HepG2 (cell line): ENCODE data around the gene MAPK1. TPM values are rescaled to one million over a fixed set of nuclear protein-coding genes. Genes with fewer than 3 reads are reported as not detected.

Experiments
- ATAC-seq: fragments of 200-7000 bp; cut with Tn5 transposase; 3 replicates; pipeline ENCODE4 v1.9.1; 2020; ENCODE audit warnings: mild to moderate bottlenecking, moderate library complexity
- BruUV-seq: library from RNA; stranded (reverse); fragments of 400-500 nt; replicated peaks from 2 replicates; lab custom pipeline; 2021; lab: Mats Ljungman, UMichigan
- CTCF ChIA-PET: fragments of 300-600 bp; formaldehyde crosslinking; extraction: SDS; loops from one replicate; lab custom pipeline; 2021; ENCODE audit warnings: low total read pairs, inconsistent platforms, low intra/inter-chr PET ratio; lab: Yijun Ruan, JAX
- POLR2A ChIA-PET: fragments of 350-600 bp; sonication (Branson Sonifier 250); formaldehyde crosslinking; loops from one replicate; lab custom pipeline; 2020; ENCODE audit warnings: antibody characterized with exemption, inconsistent platforms; lab: Yijun Ruan, JAX
- DNase-seq: peaks from one replicate; pipeline ENCODE4 v3.0.0-alpha.2; 2015; ENCODE audit warnings: low spot score
- FAIRE-seq: peaks from 3 replicates; lab custom pipeline; 2011; peaks lifted over from hg19 to GRCh38; lab: Jason Lieb, UNC
- H2AFZ ChIP-seq: one replicate; pipeline ENCODE4 v1.6.1; 2011; ENCODE audit warnings: low read length, inconsistent platforms
- H3K27ac ChIP-seq: fragments of 300-600 bp; 3 replicates; pipeline ENCODE4 v1.8.0; 2011; ENCODE audit warnings: mixed run types, mild to moderate bottlenecking, mixed read lengths, low read length, inconsistent platforms; ENCODE audit not compliant: insufficient read depth; ENCODE audit errors: extremely low read length
- H3K27me3 ChIP-seq, 2 experiments: fragments of 200-600 bp in 1 of 2; 2 replicates in 1 of 2; 3 replicates in 1 of 2; pipeline versions ENCODE4 v1.6.0 to v1.8.0; 2011; ENCODE audit warnings: low read length in 2 of 2, mild to moderate bottlenecking in 2 of 2, moderate library complexity in 2 of 2, inconsistent platforms in 1 of 2; ENCODE audit not compliant: insufficient read depth in 2 of 2, control insufficient read depth in 1 of 2
- H3K36me3 ChIP-seq, 2 experiments: fragments of 200-600 bp in 1 of 2; replicated peaks in 1 of 2; 2 replicates in 1 of 2; 3 replicates in 1 of 2; pipeline versions ENCODE4 v1.5.1 to v1.8.0; 2011; ENCODE audit warnings: low read length in 2 of 2, inconsistent platforms in 1 of 2; ENCODE audit not compliant: insufficient read depth in 2 of 2, control insufficient read depth in 1 of 2
- H3K4me1 ChIP-seq: 2 replicates; pipeline ENCODE4 v1.5.1; 2012; ENCODE audit warnings: low read length, inconsistent platforms; ENCODE audit not compliant: insufficient read depth
- H3K4me2 ChIP-seq: 2 replicates; pipeline ENCODE4 v1.6.0; 2011; ENCODE audit warnings: low read depth, low read length, inconsistent platforms
- H3K4me3 ChIP-seq, 3 experiments: fragments of 200-600 bp in 1 of 3; sonication (generic), shearing (Covaris generic) in 1 of 3; replicated peaks in 1 of 3; 2 replicates each; pipeline ENCODE4 v1.5.1; 2011 to 2016; ENCODE audit warnings: low read length in 3 of 3, inconsistent platforms in 2 of 3, low read depth in 2 of 3, mild to moderate bottlenecking in 2 of 3, control low read depth in 1 of 3, mixed read lengths in 1 of 3; ENCODE audit not compliant: insufficient read depth in 1 of 3
- H3K79me2 ChIP-seq: one replicate; pipeline ENCODE4 v1.6.1; 2011; ENCODE audit warnings: low read length, inconsistent platforms; ENCODE audit not compliant: insufficient read depth
- H3K9ac ChIP-seq: 2 replicates; pipeline ENCODE4 v1.6.0; 2011; ENCODE audit warnings: mild to moderate bottlenecking, low read depth, low read length, inconsistent platforms; ENCODE audit not compliant: insufficient read depth
- H3K9me3 ChIP-seq: 2 replicates; pipeline ENCODE4 v1.5.1; 2012; ENCODE audit warnings: mild to moderate bottlenecking, low read length
- H4K20me1 ChIP-seq: 2 replicates; pipeline ENCODE4 v1.6.0; 2011; ENCODE audit warnings: inconsistent platforms, mild to moderate bottlenecking, low read length, moderate library complexity; ENCODE audit not compliant: insufficient read depth
- CHD4 ChIP-seq: fragments of 200-600 bp; sonication (generic); IDR thresholded peaks from 2 replicates; pipeline ENCODE4 v1.7.0; 2017; ENCODE audit warnings: mild to moderate bottlenecking, low read length, borderline replicate concordance
- DMAP1 ChIP-seq: IDR thresholded peaks from 2 replicates; pipeline ENCODE4 v1.6.1; 2016
- FOXA1 ChIP-seq, 2 experiments: fragments of 450-650 bp in 1 of 2; sonication (generic) in 1 of 2; formaldehyde crosslinking in 1 of 2; IDR thresholded peaks; 2 replicates each; pipeline versions ENCODE4 v1.4.0 to v1.6.1; 2016 to 2020; ENCODE audit warnings: missing genetic modification reagents in 1 of 2
- HNRNPUL1 ChIP-seq: fragments of 200-400 bp; formaldehyde crosslinking; IDR thresholded peaks from 2 replicates; pipeline ENCODE4 v1.6.1; 2017; ENCODE audit warnings: low read depth, mild to moderate bottlenecking, low read length, moderate library complexity
- KAT7 ChIP-seq: IDR thresholded peaks from 2 replicates; pipeline ENCODE4 v1.6.1; 2018; ENCODE audit warnings: borderline replicate concordance, missing compliant biosample characterization
- NONO ChIP-seq, 2 experiments: fragments of 450-650 bp in 1 of 2; sonication (generic) in 1 of 2; formaldehyde crosslinking in 1 of 2; IDR thresholded peaks in 1 of 2; conservative IDR thresholded peaks in 1 of 2; 2 replicates each; pipeline versions ENCODE4 v1.6.1 to v1.8.0; 2017 to 2022; ENCODE audit warnings: mild to moderate bottlenecking in 1 of 2, missing genetic modification reagents in 1 of 2, moderate library complexity in 1 of 2
- NRL ChIP-seq: sonication (generic); formaldehyde crosslinking; IDR thresholded peaks from 2 replicates; pipeline ENCODE4 v1.5.0; 2020; ENCODE audit warnings: missing genetic modification reagents, mild to moderate bottlenecking, moderate library complexity, borderline replicate concordance
- PHB2 ChIP-seq: fragments of 450-650 bp; IDR thresholded peaks from 2 replicates; pipeline ENCODE4 v1.6.1; 2018; ENCODE audit not compliant: partially characterized antibody
- PRPF4 ChIP-seq: fragments of 200-400 bp; formaldehyde crosslinking; IDR thresholded peaks from 2 replicates; pipeline ENCODE4 v1.6.1; 2016; ENCODE audit warnings: low read length, low read depth; ENCODE audit not compliant: poor library complexity, severe bottlenecking
- RXRA ChIP-seq: sonication (generic); formaldehyde crosslinking; IDR thresholded peaks from 2 replicates; pipeline ENCODE4 v1.5.1; 2020; ENCODE audit warnings: missing genetic modification reagents
- TBX2 ChIP-seq: sonication (generic); formaldehyde crosslinking; IDR thresholded peaks from 2 replicates; pipeline ENCODE4 v1.5.0; 2020; ENCODE audit warnings: missing genetic modification reagents, mild to moderate bottlenecking, borderline replicate concordance
- ZNF264 ChIP-seq: sonication (generic); formaldehyde crosslinking; IDR thresholded peaks from 2 replicates; pipeline ENCODE4 v1.4.0; 2020; ENCODE audit warnings: missing genetic modification reagents
- WGBS: methylation state at CpG from one replicate; pipeline ENCODE4 v1.1.6; 2017; ENCODE audit warnings: low lambda C conversion rate; 5-methylcytosine and 5-hydroxymethylcytosine counted together
- in situ Hi-C: cut with HindIII; loops from 2 replicates; pipeline ENCODE4 v1.10.0; 2017; ENCODE audit warnings: low pct_unique_long_range_greater_than_20kb; ENCODE audit not compliant: extremely low pct_ligation_motif_present
- intact Hi-C: fragments of 100-400 bp; cut with micrococcal nuclease; formaldehyde crosslinking; loops from one replicate; pipeline ENCODE4 v1.10.0; 2022; ENCODE audit not compliant: unreplicated experiment
- polyA plus RNA-seq, 8 experiments: library from polyadenylated mRNA; depleted of rRNA in 3 of 8; stranded (reverse) in 7 of 8; unstranded in 1 of 8; fragments of >200 nt; fragmentation: Illumina TruSeq in 4 of 8; extraction: Trizol in 4 of 8; gene quantifications; 2 replicates each; pipeline versions ENCODE4 v1.2.1 to v1.2.3, GENCODE V29; 2011 to 2016; ENCODE audit warnings: low read depth in 4 of 8, missing spikeins in 1 of 8, mixed read lengths in 1 of 8; ENCODE audit not compliant: insufficient read depth in 1 of 8
- total RNA-seq, 5 experiments: library from RNA; depleted of rRNA; stranded (reverse); fragments of >200 nt; fragmentation: Illumina TruSeq; extraction: Trizol; gene quantifications; 2 replicates each; pipeline ENCODE4 v1.2.3, GENCODE V29; 2016; ENCODE audit warnings: low read depth in 1 of 5
- TF ChIP-seq, protein P1 (sequence below): sonication (generic); formaldehyde crosslinking; IDR thresholded peaks from 2 replicates; pipeline ENCODE4 v1.5.0; 2020; ENCODE audit warnings: missing genetic modification reagents, mild to moderate bottlenecking, borderline replicate concordance
- TF ChIP-seq, protein P2 (sequence below): fragments of 450-650 bp; IDR thresholded peaks from 2 replicates; pipeline ENCODE4 v1.6.1; 2016
- TF ChIP-seq, protein P3 (sequence below): sonication (generic); formaldehyde crosslinking; IDR thresholded peaks from 2 replicates; pipeline ENCODE4 v1.4.0; 2020; ENCODE audit warnings: mild to moderate bottlenecking, missing genetic modification reagents, borderline replicate concordance
- TF ChIP-seq, protein P4 (sequence below): sonication (generic); formaldehyde crosslinking; IDR thresholded peaks from 2 replicates; pipeline ENCODE4 v1.8.0; 2022; ENCODE audit warnings: low read depth, missing genetic modification reagents

MAPK1 gene
- total and polyA plus RNA-seq, 2 of the 13 experiments (the other 11 are each of a cell fraction or from before 2014, with no cell fraction given), result 107 to 114 TPM

DNA sequence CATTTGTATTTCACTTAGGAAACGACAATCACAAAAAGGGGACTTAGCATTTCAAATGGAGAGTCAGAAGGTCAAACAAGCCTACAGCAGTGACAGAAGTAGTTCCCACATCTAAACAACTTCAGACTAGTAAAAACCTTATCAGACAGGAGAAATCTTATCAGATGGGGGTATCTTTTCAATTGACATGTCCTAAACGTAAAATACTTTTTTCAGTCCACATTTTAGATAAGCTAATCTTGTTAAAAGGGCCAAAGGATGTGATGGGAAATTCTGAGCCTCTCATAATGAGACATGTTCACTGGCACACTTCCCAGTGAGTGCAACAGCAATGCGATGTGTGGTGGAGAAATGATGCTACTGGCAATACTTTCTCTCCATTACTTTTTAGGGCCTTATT lies 2.4 kb downstream of the MAPK1 start:
- Histone ChIP-seq H3K4me1 (peaks cover 64% of the 10 kb centered on the region), H3K9ac (peak overlapping the region; percentile 88; the same call in 1 of the 2 replicates), H3K36me3 (peaks cover 0 to 3% of the 10 kb centered on the region in 2 experiments; a peak in 1 of 5 replicates), H3K4me2 (peak overlapping the region; percentile 89), H3K27ac (peak overlapping the region; percentile 18), H3K79me2 (peaks cover 73% of the 10 kb centered on the region), H4K20me1 (peaks cover 63% of the 10 kb centered on the region), H3K4me3 (peak overlapping the region; percentile 80 to 95 (median 88)), H3K27me3 (no peaks in the 10 kb centered on the region; a peak in 1 of 5 replicates), H3K9me3 (no peaks in the 10 kb centered on the region), H2AFZ (no peak overlapping the region)
- TF ChIP-seq HNRNPUL1 (no peak), NRL (CRISPR knock-in tag) (no peak), PHB2 (no peak), FOXA1 (IDR thresholded peaks at IDR 0.05) (no peak), FOXA1 (CRISPR knock-in tag; IDR thresholded peaks at IDR 0.05) (no peak), PRPF4 (no peak), DMAP1 (CRISPR knock-in tag) (no peak), CHD4 (no peak), TBX2 (no peak), KAT7 (CRISPR knock-in tag) (no peak), RXRA (CRISPR knock-in tag) (no peak), NONO (IDR thresholded peaks at IDR 0.05) (no peak), NONO (CRISPR knock-in tag; conservative IDR thresholded peaks at IDR 0.05) (no peak), ZNF264 (CRISPR knock-in tag) (no peak)
- TF ChIP-seq, protein P1, sequence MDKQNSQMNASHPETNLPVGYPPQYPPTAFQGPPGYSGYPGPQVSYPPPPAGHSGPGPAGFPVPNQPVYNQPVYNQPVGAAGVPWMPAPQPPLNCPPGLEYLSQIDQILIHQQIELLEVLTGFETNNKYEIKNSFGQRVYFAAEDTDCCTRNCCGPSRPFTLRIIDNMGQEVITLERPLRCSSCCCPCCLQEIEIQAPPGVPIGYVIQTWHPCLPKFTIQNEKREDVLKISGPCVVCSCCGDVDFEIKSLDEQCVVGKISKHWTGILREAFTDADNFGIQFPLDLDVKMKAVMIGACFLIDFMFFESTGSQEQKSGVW, result no peak
- TF ChIP-seq, protein P2, sequence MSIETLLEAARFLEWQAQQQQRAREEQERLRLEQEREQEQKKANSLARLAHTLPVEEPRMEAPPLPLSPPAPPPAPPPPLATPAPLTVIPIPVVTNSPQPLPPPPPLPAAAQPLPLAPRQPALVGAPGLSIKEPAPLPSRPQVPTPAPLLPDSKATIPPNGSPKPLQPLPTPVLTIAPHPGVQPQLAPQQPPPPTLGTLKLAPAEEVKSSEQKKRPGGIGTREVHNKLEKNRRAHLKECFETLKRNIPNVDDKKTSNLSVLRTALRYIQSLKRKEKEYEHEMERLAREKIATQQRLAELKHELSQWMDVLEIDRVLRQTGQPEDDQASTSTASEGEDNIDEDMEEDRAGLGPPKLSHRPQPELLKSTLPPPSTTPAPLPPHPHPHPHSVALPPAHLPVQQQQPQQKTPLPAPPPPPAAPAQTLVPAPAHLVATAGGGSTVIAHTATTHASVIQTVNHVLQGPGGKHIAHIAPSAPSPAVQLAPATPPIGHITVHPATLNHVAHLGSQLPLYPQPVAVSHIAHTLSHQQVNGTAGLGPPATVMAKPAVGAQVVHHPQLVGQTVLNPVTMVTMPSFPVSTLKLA, result no peak
- TF ChIP-seq, protein P3, sequence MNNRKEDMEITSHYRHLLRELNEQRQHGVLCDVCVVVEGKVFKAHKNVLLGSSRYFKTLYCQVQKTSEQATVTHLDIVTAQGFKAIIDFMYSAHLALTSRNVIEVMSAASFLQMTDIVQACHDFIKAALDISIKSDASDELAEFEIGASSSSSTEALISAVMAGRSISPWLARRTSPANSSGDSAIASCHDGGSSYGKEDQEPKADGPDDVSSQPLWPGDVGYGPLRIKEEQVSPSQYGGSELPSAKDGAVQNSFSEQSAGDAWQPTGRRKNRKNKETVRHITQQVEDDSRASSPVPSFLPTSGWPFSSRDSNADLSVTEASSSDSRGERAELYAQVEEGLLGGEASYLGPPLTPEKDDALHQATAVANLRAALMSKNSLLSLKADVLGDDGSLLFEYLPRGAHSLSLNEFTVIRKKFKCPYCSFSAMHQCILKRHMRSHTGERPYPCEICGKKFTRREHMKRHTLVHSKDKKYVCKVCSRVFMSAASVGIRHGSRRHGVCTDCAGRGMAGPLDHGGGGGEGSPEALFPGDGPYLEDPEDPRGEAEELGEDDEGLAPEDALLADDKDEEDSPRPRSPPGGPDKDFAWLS, result no peak
- TF ChIP-seq, protein P4, sequence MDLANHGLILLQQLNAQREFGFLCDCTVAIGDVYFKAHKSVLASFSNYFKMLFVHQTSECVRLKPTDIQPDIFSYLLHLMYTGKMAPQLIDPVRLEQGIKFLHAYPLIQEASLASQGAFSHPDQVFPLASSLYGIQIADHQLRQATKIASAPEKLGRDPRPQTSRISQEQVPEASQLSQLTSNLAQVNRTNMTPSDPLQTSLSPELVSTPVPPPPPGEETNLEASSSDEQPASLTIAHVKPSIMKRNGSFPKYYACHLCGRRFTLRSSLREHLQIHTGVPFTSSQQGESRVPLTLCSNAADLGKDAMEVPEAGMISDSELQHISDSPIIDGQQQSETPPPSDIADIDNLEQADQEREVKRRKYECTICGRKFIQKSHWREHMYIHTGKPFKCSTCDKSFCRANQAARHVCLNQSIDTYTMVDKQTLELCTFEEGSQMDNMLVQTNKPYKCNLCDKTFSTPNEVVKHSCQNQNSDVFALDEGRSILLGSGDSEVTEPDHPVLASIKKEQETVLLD, result no peak
- ChIA-PET CTCF (no interaction called here), POLR2A (interaction anchor here (0.7 kb wide), 1 partner anchor 130 kb away, joined by 3 read pairs; the partner anchor contains the start of gene YPEL1)
- no peak for DNase-seq
- 26% methylated on average over 3 of the region's 3 CpGs for WGBS
- peak; percentile 56 for FAIRE-seq
- intact Hi-C loops (loop anchor here (5.0 kb wide), 2 partner anchors 33 to 72 kb away; no protein-coding TSS in a partner anchor), in situ Hi-C loops (no loop called here)
- no peak for ATAC-seq
- no TSS peak for BruUV-seq
